Measurements from ENCODE around the gene THG1L. TPM values are rescaled to one million over a fixed set of nuclear protein-coding genes. Genes with fewer than 3 reads are reported as not detected.

Gene THG1L
- total RNA-seq, 1 donor from 2014 or later, result 0.32 TPM

DNA sequence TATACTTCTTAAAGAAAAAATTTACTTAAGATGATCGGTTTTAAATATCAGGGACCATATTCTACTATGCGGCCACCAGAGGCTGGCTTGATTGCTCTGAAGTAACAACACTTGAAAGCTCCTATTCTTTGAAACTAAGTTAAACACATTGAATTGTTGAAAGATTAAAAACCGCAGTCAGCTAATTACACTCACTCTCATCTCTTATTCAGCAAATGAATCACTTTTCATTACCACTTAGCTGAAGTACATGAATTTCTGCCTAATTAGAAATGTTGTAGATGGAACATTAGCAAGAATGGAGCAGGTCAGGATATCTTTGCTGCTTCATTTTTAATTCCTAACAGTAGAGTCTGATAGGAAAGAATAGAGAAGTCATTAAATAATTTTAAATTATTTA lies 54.6 kb downstream of the THG1L start:
- no peak for DNase-seq (ENCODE audit: low spot score in 2 of 2)
- H3K4me3 ChIP-seq, result no peak overlapping the region
- no peaks in the 10 kb centered on the region for H3K9me3 ChIP-seq
- TF ChIP-seq, protein P1, sequence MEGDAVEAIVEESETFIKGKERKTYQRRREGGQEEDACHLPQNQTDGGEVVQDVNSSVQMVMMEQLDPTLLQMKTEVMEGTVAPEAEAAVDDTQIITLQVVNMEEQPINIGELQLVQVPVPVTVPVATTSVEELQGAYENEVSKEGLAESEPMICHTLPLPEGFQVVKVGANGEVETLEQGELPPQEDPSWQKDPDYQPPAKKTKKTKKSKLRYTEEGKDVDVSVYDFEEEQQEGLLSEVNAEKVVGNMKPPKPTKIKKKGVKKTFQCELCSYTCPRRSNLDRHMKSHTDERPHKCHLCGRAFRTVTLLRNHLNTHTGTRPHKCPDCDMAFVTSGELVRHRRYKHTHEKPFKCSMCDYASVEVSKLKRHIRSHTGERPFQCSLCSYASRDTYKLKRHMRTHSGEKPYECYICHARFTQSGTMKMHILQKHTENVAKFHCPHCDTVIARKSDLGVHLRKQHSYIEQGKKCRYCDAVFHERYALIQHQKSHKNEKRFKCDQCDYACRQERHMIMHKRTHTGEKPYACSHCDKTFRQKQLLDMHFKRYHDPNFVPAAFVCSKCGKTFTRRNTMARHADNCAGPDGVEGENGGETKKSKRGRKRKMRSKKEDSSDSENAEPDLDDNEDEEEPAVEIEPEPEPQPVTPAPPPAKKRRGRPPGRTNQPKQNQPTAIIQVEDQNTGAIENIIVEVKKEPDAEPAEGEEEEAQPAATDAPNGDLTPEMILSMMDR (IDR thresholded peaks at IDR 0.05), result no peak
- no peaks in the 10 kb centered on the region for H3K27me3 ChIP-seq
- H3K4me1 ChIP-seq, result no peaks in the 10 kb centered on the region
- intact Hi-C loops (cut with DNase I), result no loop called here
- H3K27ac ChIP-seq, result no peak overlapping the region
- H3K36me3 ChIP-seq, result peaks cover 4 to 11% of the 10 kb centered on the region in 2 donors

Other genes starting within 250 kb of the THG1L start
- gene ADAM19, start 155.6 kb upstream of the THG1L start, total RNA-seq, result 11.7 TPM
- gene SOX30, start 79.0 kb upstream of the THG1L start, total RNA-seq, result not detected
- gene C5orf52, start 59.9 kb upstream of the THG1L start, total RNA-seq, result not detected
- 1.3 TPM for gene LSM11, start 12.3 kb downstream of the THG1L start, total RNA-seq
- gene CLINT1, start 127.7 kb downstream of the THG1L start, total RNA-seq, result 16.4 TPM